ENCODE results near the gene HDHD5. TPM values are rescaled to one million over a fixed set of nuclear protein-coding genes. Genes with fewer than 3 reads are reported as not detected.

The HDHD5 gene
- total RNA-seq, 1 experiment from 2014 or later = 68.4 TPM

GRCh38 chr22:17100621-17101020, 58.5 kb downstream of the HDHD5 start:
- Histone ChIP-seq H3K4ac (ENCODE audit: low read depth, low read length) (no peak overlapping the region), H2BK12ac (ENCODE audit: insufficient read length, low read depth, low read length) (no peak overlapping the region), H3K14ac (ENCODE audit: insufficient read depth, low read length) (no peak overlapping the region), H3K9ac (ENCODE audit: extremely low read depth, insufficient read length, low read length) (no peak overlapping the region), H3K23ac (ENCODE audit: insufficient read length, low read depth, low read length) (no peak overlapping the region), H3K79me1 (ENCODE audit: insufficient read depth, low read depth, low read length, poor library complexity, severe bottlenecking) (no peaks in the 10 kb centered on the region), H2BK120ac (ENCODE audit: low read depth, low read length, poor library complexity, severe bottlenecking) (no peak overlapping the region), H3K9me3 (ENCODE audit: control insufficient read depth, low read depth, low read length) (no peaks in the 10 kb centered on the region), H2BK5ac (ENCODE audit: insufficient read length, low read length) (no peak overlapping the region), H3K27me3 (ENCODE audit: insufficient read depth, low read length) (no peaks in the 10 kb centered on the region), H3K4me1 (ENCODE audit: insufficient read depth, low read length) (no peaks in the 10 kb centered on the region), H3K23me2 (ENCODE audit: insufficient read length, low read depth, low read length, poor library complexity, severe bottlenecking) (no peaks in the 10 kb centered on the region), H4K91ac (ENCODE audit: insufficient read length, low read depth, low read length) (no peak overlapping the region), H3K27ac (ENCODE audit: insufficient read length, low read depth, low read length) (no peak overlapping the region), H2AK5ac (ENCODE audit: insufficient read length, low read length) (no peak overlapping the region), H3K79me2 (ENCODE audit: insufficient read depth, low read length) (no peaks in the 10 kb centered on the region), H4K20me1 (ENCODE audit: control insufficient read depth, insufficient read depth, insufficient read length) (no peaks in the 10 kb centered on the region), H4K8ac (replicated peaks; ENCODE audit: insufficient read length, low read depth, low read length) (no peak overlapping the region), H4K5ac (ENCODE audit: insufficient read length, low read depth, low read length) (no peak overlapping the region), H3T11ph (ENCODE audit: low read length) (no peak overlapping the region), H3K56ac (ENCODE audit: insufficient read length, low read depth, low read length) (no peak overlapping the region), H2BK15ac (ENCODE audit: low read depth, low read length) (no peak overlapping the region), H2AFZ (ENCODE audit: low read length) (no peak overlapping the region), H3K4me2 (ENCODE audit: insufficient read depth, insufficient read length, low read length) (no peak overlapping the region), H3K18ac (ENCODE audit: insufficient read length, low read depth, low read length) (no peak overlapping the region), H2BK20ac (ENCODE audit: low read depth, low read length, poor library complexity, severe bottlenecking) (no peak overlapping the region)
- no peak for DNase-seq
- Mint-ChIP-seq H3K36me3 (ENCODE audit: insufficient read depth in 1 of 3, low read depth in 3 of 3) (peaks cover 4 to 40% (median 21%) of the 10 kb centered on the region in 3 experiments; a peak in 6 of 7 replicates), H3K9me3 (no peaks in the 10 kb centered on the region; a peak in 1 of 5 replicates), H3K4me1 (peaks cover 3 to 8% of the 10 kb centered on the region in 2 experiments; a peak in 3 of 4 replicates), H3K4me3 (no peak overlapping the region), H3K27me3 (ENCODE audit: low read depth) (no peaks in the 10 kb centered on the region), H3K27ac (no peak overlapping the region)
- WGBS (ENCODE audit: extremely low coverage, insufficient read length, low lambda C conversion rate) = no CpG with 5 or more reads among the region's 6 CpGs
- TF ChIP-seq CTCF (conservative IDR thresholded peaks at IDR 0.05) = no peak
